Keratinocyte (primary cell): ENCODE data around the gene MYO1D. TPM values are rescaled to one million over a fixed set of nuclear protein-coding genes. Genes with fewer than 3 reads are reported as not detected.

ENCODE experiments used
- DNase-seq: peaks from one replicate; pipeline ENCODE4 v3.0.0-alpha.2; 2011; ENCODE audit warnings: low read depth, missing footprints, low spot score
- FAIRE-seq: peaks from 2 replicates; lab custom pipeline; 2011; peaks lifted over from hg19 to GRCh38; lab: Jason Lieb, UNC
- H2AFZ ChIP-seq: 2 replicates; pipeline ENCODE4 v1.6.0; 2012; ENCODE audit warnings: low read length, control low read depth, inconsistent platforms; ENCODE audit not compliant: control insufficient read depth
- H3K27ac ChIP-seq: 2 replicates; pipeline ENCODE4 v1.5.1; 2011; ENCODE audit warnings: low read length; ENCODE audit not compliant: control insufficient read depth, insufficient read depth
- H3K27me3 ChIP-seq: 3 replicates; pipeline ENCODE4 v1.6.0; 2011; ENCODE audit warnings: low read length; ENCODE audit not compliant: control insufficient read depth, insufficient read depth; ENCODE audit errors: extremely low read depth
- H3K36me3 ChIP-seq, 2 experiments: 2 replicates in 1 of 2; 3 replicates in 1 of 2; pipeline ENCODE4 v1.5.1; 2011; ENCODE audit warnings: low read length in 2 of 2, mild to moderate bottlenecking in 1 of 2; ENCODE audit not compliant: control insufficient read depth in 2 of 2, insufficient read depth in 2 of 2; ENCODE audit errors: extremely low read depth in 1 of 2
- H3K4me1 ChIP-seq: 3 replicates; pipeline ENCODE4 v1.5.1; 2011; ENCODE audit warnings: low read length; ENCODE audit not compliant: control insufficient read depth, insufficient read depth; ENCODE audit errors: extremely low read depth
- H3K4me2 ChIP-seq: 3 replicates; pipeline ENCODE4 v1.6.0; 2011; ENCODE audit warnings: low read depth, low read length; ENCODE audit not compliant: control insufficient read depth, insufficient read depth; ENCODE audit errors: extremely low read depth
- H3K4me3 ChIP-seq, 3 experiments: fragments of 200-600 bp in 1 of 3; sonication (generic) in 1 of 3; 2 replicates in 2 of 3; 3 replicates in 1 of 3; pipeline ENCODE4 v1.5.1; 2011 to 2016; ENCODE audit warnings: low read length in 3 of 3, mild to moderate bottlenecking in 3 of 3, control low read depth in 2 of 3, inconsistent platforms in 1 of 3, low read depth in 1 of 3, mixed read lengths in 1 of 3, mixed run types in 1 of 3, moderate library complexity in 1 of 3; ENCODE audit not compliant: control insufficient read depth in 2 of 3, insufficient read depth in 2 of 3; ENCODE audit errors: extremely low read depth in 1 of 3
- H3K79me2 ChIP-seq: 2 replicates; pipeline ENCODE4 v1.6.0; 2012; ENCODE audit warnings: low read length; ENCODE audit not compliant: control insufficient read depth, insufficient read depth
- H3K9ac ChIP-seq: 3 replicates; pipeline ENCODE4 v1.6.0; 2011; ENCODE audit warnings: low read length; ENCODE audit not compliant: control insufficient read depth, insufficient read depth; ENCODE audit errors: extremely low read depth
- H3K9me1 ChIP-seq: 3 replicates; pipeline ENCODE4 v1.6.0; 2011; ENCODE audit warnings: low read length; ENCODE audit not compliant: control insufficient read depth, insufficient read depth; ENCODE audit errors: extremely low read depth
- H3K9me3 ChIP-seq: 2 replicates; pipeline ENCODE4 v1.5.1; 2012; ENCODE audit warnings: low read depth, low read length; ENCODE audit not compliant: control insufficient read depth
- H4K20me1 ChIP-seq: 3 replicates; pipeline ENCODE4 v1.6.0; 2011; ENCODE audit warnings: low read length; ENCODE audit not compliant: control insufficient read depth, insufficient read depth; ENCODE audit errors: extremely low read depth
- EZH2 ChIP-seq: IDR thresholded peaks from one replicate; pipeline ENCODE4 v1.6.1; 2012; ENCODE audit warnings: inconsistent platforms, mild to moderate bottlenecking, low read length, moderate library complexity
- dilution Hi-C: fragments of 300-500 bp; cut with MboI; formaldehyde crosslinking; loops from one replicate; pipeline ENCODE4 v1.7.0; 2020; ENCODE audit warnings: low sequenced_read_pairs; ENCODE audit not compliant: extremely low pct_ligation_motif_present
- polyA plus RNA-seq, 5 experiments: library from polyadenylated mRNA; depleted of rRNA in 3 of 5; stranded (reverse) in 3 of 5; stranded (forward) in 1 of 5; unstranded in 1 of 5; fragments of >200 nt; gene quantifications; 1 replicate in 1 of 5; 2 replicates in 3 of 5; 3 replicates in 1 of 5; pipeline versions ENCODE4 v1.2.1 to v1.2.3, GENCODE V29; 2011 to 2012; ENCODE audit warnings: missing spikeins in 2 of 5, low read depth in 1 of 5, low replicate concordance in 1 of 5
- TF ChIP-seq, protein P1 (sequence below), 3 experiments: IDR thresholded peaks in 1 of 3; conservative IDR thresholded peaks in 1 of 3; optimal IDR thresholded peaks in 1 of 3; 2 replicates in 2 of 3; 3 replicates in 1 of 3; pipeline versions ENCODE3 to v1.5.1; 2011; ENCODE audit warnings: low read length in 3 of 3, mild to moderate bottlenecking in 3 of 3, moderate library complexity in 2 of 3, control low read depth in 1 of 3, inconsistent platforms in 1 of 3; ENCODE audit not compliant: insufficient read depth in 2 of 3; ENCODE audit errors: extremely low read depth in 1 of 3

Gene MYO1D
- polyA plus RNA-seq, 1 donor (not counting 4 experiments of a cell fraction or from before 2014, with no cell fraction given), result 33.7 TPM

DNA sequence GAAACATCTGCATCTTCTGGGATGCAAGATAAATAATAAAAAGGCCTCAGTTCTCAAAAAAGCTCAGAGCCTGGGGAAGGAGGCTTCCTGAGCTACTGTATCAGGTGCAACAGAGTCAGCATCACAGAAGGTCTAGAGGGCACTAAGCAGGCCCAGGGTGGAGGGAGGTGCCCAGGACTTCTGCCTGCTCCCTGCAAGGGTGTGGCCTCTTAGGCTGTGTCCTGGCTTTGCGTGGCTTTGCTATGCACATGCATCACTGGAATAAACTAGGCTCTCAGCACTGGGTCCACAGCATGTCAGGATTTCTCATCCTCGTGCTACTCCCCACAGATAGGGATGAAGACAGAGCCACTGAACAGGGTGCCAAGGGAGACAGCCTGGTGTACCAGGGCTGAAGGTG, 364.6 kb downstream of the MYO1D start:
- no peak for TF ChIP-seq EZH2
- TF ChIP-seq, protein P1, sequence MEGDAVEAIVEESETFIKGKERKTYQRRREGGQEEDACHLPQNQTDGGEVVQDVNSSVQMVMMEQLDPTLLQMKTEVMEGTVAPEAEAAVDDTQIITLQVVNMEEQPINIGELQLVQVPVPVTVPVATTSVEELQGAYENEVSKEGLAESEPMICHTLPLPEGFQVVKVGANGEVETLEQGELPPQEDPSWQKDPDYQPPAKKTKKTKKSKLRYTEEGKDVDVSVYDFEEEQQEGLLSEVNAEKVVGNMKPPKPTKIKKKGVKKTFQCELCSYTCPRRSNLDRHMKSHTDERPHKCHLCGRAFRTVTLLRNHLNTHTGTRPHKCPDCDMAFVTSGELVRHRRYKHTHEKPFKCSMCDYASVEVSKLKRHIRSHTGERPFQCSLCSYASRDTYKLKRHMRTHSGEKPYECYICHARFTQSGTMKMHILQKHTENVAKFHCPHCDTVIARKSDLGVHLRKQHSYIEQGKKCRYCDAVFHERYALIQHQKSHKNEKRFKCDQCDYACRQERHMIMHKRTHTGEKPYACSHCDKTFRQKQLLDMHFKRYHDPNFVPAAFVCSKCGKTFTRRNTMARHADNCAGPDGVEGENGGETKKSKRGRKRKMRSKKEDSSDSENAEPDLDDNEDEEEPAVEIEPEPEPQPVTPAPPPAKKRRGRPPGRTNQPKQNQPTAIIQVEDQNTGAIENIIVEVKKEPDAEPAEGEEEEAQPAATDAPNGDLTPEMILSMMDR (optimal IDR thresholded peaks at IDR 0.05 in 1 of 3, IDR thresholded peaks at IDR 0.05 in 1 of 3, conservative IDR thresholded peaks at IDR 0.05 in 1 of 3; ENCODE audit: extremely low read depth in 1 of 3, insufficient read depth in 2 of 3, low read length in 3 of 3), result no peak
- no peaks in the 10 kb centered on the region for H3K36me3 ChIP-seq
- H2AFZ ChIP-seq, result no peak overlapping the region
- H3K4me1 ChIP-seq, result no peaks in the 10 kb centered on the region
- H3K9ac ChIP-seq, result no peak overlapping the region
- H3K79me2 ChIP-seq, result no peaks in the 10 kb centered on the region
- DNase-seq, result no peak
- no peak for FAIRE-seq
- no peak overlapping the region for H3K27ac ChIP-seq
- dilution Hi-C loops, result no loop called here
- H3K4me2 ChIP-seq, result no peak overlapping the region
- no peaks in the 10 kb centered on the region for H3K9me1 ChIP-seq
- no peaks in the 10 kb centered on the region for H3K27me3 ChIP-seq
- H3K9me3 ChIP-seq, result no peaks in the 10 kb centered on the region
- H4K20me1 ChIP-seq, result no peaks in the 10 kb centered on the region
- no peak overlapping the region for H3K4me3 ChIP-seq

DNA sequence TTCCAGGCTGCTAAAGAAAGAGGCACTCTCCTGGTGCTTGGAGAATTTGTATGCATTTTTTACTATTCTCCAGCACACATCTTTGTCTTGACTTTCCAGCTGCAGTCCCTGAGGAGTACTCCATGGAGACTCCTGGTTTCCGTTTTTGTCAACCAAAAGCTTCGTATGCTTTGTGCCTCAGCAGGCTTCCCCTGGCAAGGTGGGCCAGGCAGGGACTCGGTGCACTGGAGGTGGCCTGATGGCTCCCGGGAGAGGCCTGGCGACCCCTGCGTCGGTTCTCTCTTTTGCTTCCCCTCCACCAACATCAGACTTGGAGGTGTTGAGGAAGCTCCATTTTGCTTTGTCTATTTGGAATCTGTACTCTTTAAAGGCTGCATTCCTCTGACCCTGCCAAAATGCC, 366.5 kb downstream of the MYO1D start:
- no peaks in the 10 kb centered on the region for H3K79me2 ChIP-seq
- H3K27me3 ChIP-seq, result no peaks in the 10 kb centered on the region
- TF ChIP-seq, protein P1 (optimal IDR thresholded peaks at IDR 0.05 in 1 of 3, IDR thresholded peaks at IDR 0.05 in 1 of 3, conservative IDR thresholded peaks at IDR 0.05 in 1 of 3; ENCODE audit: extremely low read depth in 1 of 3, insufficient read depth in 2 of 3, low read length in 3 of 3), result no peak
- TF ChIP-seq EZH2, result no peak
- no peaks in the 10 kb centered on the region for H3K4me1 ChIP-seq
- no peaks in the 10 kb centered on the region for H3K9me3 ChIP-seq
- dilution Hi-C loops, result no loop called here
- DNase-seq (no peak), FAIRE-seq (no peak)
- H3K9me1 ChIP-seq, result no peaks in the 10 kb centered on the region
- no peaks in the 10 kb centered on the region for H4K20me1 ChIP-seq
- no peak overlapping the region for H2AFZ ChIP-seq
- no peak overlapping the region for H3K27ac ChIP-seq
- H3K4me2 ChIP-seq, result no peak overlapping the region
- H3K9ac ChIP-seq, result no peak overlapping the region
- H3K4me3 ChIP-seq, result no peak overlapping the region
- no peaks in the 10 kb centered on the region for H3K36me3 ChIP-seq
